Muscle layer of colon (tissue), 2 donors: ENCODE results near the gene ZCRB1.

Experiments
- H3K27ac ChIP-seq: one replicate; pipeline ENCODE4 v1.7.0; 2013; ENCODE audit warnings: low read depth, mild to moderate bottlenecking, low read length, moderate library complexity
- H3K27me3 ChIP-seq, 2 donors: one replicate each; pipeline ENCODE4 v1.7.0; 2013; ENCODE audit warnings: low read length in 2 of 2, mild to moderate bottlenecking in 2 of 2; ENCODE audit not compliant: insufficient read depth in 2 of 2, control insufficient read depth in 1 of 2
- H3K36me3 ChIP-seq: one replicate; pipeline ENCODE4 v1.7.0; 2013; ENCODE audit warnings: mild to moderate bottlenecking, low read length; ENCODE audit not compliant: insufficient read depth
- H3K4me1 ChIP-seq: one replicate; pipeline ENCODE4 v1.7.0; 2013; ENCODE audit warnings: mild to moderate bottlenecking, low read length; ENCODE audit not compliant: insufficient read depth
- H3K4me3 ChIP-seq, 2 donors: one replicate each; pipeline ENCODE4 v1.7.0; 2013; ENCODE audit warnings: low read length in 2 of 2, low read depth in 1 of 2, mild to moderate bottlenecking in 1 of 2, moderate library complexity in 1 of 2
- H3K9ac ChIP-seq: one replicate; pipeline ENCODE4 v1.7.0; 2013; ENCODE audit warnings: low read length
- H3K9me3 ChIP-seq: one replicate; pipeline ENCODE4 v1.7.0; 2013; ENCODE audit warnings: mild to moderate bottlenecking, low read length
- donor health status: abdominal sarcoma.
- donor health status: Adenocarcinoma of cecum.

The ZCRB1 gene

DNA sequence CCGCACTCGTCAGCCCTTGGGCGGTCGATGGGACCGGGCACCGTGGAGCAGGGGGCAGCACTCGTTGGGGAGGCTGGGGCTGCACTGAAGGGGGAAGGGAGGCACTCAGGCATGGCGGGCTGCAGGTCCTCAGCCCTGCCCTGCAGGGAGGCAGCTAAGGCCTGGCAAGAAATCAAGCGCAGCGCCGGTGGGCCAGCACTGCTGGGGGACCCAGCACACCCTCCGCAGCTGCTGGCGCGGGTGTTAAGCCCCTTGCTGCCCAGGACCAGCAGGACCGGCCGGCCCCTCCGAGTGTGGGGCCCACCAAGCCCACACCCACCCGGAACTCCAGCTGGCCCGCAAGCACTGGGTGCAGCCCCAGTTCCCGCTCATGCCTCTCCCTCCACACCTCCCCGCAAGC lies 52.2 kb downstream of the ZCRB1 start:
- no peaks in the 10 kb centered on the region for H3K27me3 ChIP-seq
- H3K9me3 ChIP-seq, result no peaks in the 10 kb centered on the region
- no peaks in the 10 kb centered on the region for H3K4me1 ChIP-seq
- H3K9ac ChIP-seq, result no peak overlapping the region
- H3K4me3 ChIP-seq, result no peak overlapping the region
- H3K27ac ChIP-seq, result no peak overlapping the region
- H3K36me3 ChIP-seq, result no peaks in the 10 kb centered on the region

DNA sequence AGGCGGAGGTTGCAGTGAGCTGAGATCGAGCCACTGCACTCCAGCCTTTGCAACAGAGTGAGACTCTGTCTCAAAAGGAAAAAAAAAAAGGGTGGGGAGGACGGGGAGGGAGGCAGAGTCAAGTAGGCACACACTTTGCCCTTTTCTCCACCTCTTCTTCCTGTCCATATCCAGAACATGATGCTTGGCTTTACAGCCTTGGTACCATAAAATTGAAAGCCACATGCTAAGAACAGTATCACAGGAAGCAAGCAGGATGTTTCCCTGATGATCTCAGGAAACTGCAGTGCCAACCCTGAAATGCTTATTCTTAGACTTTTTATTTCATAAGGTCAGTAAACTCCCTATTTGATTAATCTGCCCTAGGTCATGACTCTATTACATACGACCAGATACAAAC lies 55.3 kb downstream of the ZCRB1 start:
- no peaks in the 10 kb centered on the region for H3K36me3 ChIP-seq
- no peak overlapping the region for H3K27ac ChIP-seq
- no peak overlapping the region for H3K9ac ChIP-seq

DNA sequence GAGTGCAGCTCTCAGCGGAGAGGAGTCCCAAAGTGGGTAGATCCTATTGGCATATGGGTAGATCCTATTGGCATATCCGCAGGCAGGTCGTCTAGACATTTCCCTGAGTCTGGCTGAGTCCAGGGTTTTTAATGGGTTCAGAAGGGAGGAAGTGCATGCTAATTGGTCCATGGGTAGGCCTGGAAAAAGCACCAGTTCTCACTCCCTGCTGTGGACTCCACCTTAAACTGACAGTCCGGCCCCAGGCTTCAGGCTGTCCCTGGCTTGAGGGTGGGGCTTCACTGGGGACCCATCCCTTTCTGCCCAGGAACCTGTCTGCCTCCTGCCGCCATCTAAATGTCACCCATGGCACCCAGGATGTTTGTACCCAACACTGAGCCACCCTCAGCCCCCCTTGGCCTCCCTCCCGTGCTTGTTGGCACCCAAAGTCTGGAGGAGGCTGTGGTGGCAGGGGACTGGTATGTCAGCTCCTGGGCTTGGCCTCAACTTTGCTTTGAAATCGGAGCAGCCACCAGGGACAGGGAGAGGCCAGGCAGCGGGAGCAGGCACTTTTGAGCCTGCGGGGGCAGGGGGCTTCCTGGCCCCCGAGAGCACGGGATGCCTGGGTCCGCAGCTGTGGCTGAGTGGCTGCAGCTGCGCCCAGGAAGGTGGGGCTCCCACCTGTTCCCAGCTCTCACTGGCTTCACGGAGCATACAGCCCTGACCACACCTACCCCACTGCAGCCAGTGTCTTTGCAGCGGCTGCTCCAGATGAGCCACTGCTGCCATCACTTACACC lies 58.3 kb downstream of the ZCRB1 start:
- Histone ChIP-seq H3K9ac (no peak overlapping the region), H3K9me3 (no peaks in the 10 kb centered on the region), H3K4me3 (no peak overlapping the region), H3K27me3 (no peaks in the 10 kb centered on the region), H3K4me1 (no peaks in the 10 kb centered on the region), H3K36me3 (no peaks in the 10 kb centered on the region), H3K27ac (no peak overlapping the region)

More for the DNA sequence above, 55.3 kb downstream of the ZCRB1 start:
- no peaks in the 10 kb centered on the region for H3K27me3 ChIP-seq
- H3K4me1 ChIP-seq, result no peaks in the 10 kb centered on the region
- H3K4me3 ChIP-seq, result no peak overlapping the region
- H3K9me3 ChIP-seq, result no peaks in the 10 kb centered on the region

DNA sequence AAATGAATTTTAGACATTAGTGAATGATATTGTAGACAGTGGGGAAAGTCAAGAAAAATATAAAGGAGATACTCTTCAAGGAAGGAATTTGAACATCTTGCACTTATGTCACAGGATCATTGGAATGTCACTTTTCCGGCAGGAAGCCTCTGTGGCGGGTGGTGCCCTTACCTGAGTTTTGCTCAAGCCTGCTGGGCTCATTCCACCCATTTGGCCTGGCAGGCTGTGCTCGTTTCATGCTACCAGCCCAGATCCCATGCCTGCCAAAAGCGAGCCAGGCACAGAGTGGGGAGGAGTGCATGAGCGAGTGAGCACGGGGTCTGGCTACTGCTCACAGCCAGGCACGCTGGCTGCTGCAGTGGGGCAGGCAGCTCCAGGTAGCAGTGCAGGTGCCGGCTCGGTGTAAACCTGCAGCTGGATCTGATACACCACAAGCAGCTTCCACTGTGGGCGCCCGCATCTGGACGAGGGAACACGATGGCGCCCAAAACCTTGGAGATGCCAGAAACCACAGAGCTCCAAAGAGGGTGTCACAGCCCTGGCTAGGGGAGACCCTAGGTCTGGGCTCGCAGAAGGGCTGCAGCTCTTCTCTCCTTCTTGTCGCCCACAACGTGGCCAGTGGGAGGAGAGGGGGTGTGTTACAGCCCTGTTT lies 59.2 kb downstream of the ZCRB1 start:
- no peak overlapping the region for H3K27ac ChIP-seq
- no peaks in the 10 kb centered on the region for H3K9me3 ChIP-seq
- H3K36me3 ChIP-seq, result no peaks in the 10 kb centered on the region
- H3K4me3 ChIP-seq, result no peak overlapping the region
- no peak overlapping the region for H3K9ac ChIP-seq
- H3K4me1 ChIP-seq, result no peaks in the 10 kb centered on the region
- H3K27me3 ChIP-seq, result no peaks in the 10 kb centered on the region

DNA sequence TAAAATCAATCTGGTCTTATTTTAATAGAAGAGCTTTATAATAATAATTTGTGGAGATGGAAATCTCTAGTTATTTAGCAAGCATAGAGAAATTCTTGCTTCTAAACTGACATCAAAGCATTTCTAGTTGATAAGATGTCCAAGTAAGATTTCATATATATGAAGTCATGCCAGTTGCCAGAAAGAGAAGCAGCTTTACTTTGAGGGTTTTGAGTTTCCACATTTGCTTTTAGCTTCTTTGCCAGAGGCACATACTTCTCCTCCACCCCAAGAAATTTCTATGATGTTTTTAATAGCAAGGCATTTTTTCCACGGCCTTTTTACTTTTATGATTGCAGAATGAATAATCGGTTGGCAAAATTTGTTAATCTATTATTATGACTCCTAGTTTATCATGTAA lies 63.6 kb downstream of the ZCRB1 start:
- H3K9ac ChIP-seq, result no peak overlapping the region
- no peak overlapping the region for H3K4me3 ChIP-seq
- H3K36me3 ChIP-seq, result no peaks in the 10 kb centered on the region
- H3K27ac ChIP-seq, result no peak overlapping the region
- H3K4me1 ChIP-seq, result no peaks in the 10 kb centered on the region
- no peaks in the 10 kb centered on the region for H3K9me3 ChIP-seq
- H3K27me3 ChIP-seq, result no peaks in the 10 kb centered on the region
